ENCODE measurements around the gene RAD9A. TPM values are rescaled to one million over a fixed set of nuclear protein-coding genes. Genes with fewer than 3 reads are reported as not detected.

RAD9A gene
- total RNA-seq = 5.5 and 16.3 TPM in 2 replicates

DNA sequence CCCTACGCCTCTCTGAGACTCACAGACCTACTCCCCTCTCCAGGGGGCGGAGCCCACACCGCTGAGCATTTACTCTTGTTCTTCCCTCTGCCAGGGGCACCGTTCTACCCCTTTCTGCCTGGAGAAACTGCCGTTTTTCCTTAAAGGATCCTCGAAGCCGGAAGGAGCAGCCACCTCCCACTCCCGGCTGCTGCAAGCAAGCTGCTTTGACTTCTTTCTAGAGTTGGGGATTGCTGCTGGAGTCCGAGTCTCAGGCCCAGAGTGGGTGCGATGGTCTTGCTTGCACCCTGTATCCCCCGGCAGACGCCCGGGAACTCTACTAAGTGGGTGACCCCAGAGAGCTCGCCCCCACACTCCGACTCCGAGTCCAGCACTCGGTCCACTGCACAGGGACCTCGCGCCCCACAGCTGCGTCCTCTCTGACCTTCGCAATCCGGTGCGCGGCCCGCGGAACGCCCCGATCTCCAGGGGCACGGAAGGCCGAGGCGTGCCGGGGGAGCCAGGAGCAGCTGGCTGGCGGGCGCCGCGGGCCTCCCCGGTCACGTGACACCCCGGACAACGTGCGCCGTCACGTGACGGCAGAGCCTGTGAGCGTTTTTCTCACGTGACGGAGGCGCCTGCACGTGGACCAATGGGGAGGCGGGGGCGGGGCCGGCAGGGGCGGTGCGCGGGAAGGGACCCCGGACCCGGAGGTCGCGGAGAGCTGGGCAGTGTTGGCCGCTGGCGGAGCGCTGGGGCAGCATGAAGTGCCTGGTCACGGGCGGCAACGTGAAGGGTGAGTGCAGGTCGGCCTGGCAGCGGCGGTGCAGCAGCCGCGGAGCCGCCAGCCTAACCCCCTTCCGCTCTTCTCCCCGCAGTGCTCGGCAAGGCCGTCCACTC, at the start of gene RAD9A:
Gene RAD9A (plus strand): TSS at position 683 of the 879 bp plus-strand sequence. CDS start 59 bp downstream, at position 742.

DNA sequence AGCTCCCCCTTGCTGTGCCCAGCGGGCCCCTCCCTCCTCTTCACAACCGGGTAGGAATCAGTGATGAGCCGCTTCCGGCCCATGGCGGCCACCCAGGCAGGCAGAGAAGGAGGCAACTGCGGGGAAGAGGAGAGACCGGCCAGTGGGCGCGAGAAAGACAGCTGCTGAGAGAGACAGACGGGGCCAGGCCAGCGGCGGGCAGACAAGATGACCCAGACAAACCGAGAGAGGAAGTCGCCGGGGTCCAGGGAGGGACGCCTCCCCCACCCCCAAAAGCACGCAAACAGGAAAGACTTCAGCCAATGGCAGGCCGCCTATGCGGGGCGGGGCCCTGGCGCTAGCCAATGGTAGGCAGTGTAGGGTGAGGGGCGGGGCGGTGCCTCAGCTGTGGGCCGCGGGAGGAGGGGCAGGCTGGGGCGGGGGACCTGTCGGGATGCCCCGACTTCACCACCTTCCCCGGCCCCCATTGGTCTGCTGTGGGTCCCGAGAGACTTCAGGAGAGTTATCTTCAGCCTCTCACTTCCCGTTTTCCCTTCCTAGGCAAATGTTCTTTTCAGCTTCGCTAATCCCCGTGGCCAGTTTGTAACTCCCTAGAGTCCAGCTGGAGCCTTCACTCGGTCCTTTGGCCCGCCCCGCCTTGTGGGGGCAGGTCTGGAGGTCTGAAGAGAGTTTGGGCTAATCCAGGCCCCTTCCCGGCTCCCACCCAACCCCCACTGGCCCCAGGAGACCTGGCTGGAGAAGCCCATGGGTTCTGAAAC, 38.3 kb upstream of the RAD9A start, which contains the start of gene POLD4:
Gene POLD4 (minus strand): TSS at position 230 of the 758 bp plus-strand sequence. CDS start 147 bp downstream, at position 83.

DNA sequence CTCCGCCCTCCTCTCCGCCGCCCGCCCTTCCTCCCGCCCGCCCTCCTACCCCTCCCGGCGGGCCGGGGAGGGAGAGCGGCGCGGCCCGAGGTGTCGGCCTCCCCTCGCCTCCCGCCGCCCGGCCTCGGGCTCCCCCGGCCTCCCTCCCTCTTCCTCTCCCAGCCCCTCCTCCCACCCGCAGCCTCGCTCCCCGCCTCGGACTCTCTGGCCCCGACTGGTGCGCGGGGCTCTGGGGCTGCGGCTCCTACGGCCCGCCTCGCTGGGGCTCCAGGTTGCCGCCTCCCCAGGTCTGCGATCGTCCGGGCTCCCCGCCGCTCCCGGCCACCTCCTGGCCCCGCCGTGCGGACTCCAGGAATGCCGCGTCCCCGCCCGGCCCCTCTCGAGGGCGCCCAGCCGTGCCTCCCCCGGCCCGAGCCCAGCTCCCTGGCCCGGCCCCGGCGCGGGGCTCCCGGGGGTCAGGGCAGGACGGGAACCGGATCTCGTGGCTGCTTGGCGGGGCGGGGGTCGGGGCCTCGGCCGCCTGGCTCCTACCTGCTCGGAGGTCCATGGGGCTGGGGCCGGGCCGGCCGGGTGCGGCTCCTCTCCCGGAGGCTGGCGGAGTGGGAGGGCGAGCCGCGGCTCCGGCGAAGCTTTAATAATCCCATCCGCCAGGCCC, 18.7 kb upstream of the RAD9A start, which contains the start of gene CLCF1:
Gene CLCF1 (minus strand): TSS at position 606 of the 655 bp plus-strand sequence. CDS start 59 bp downstream, at position 547.

GRCh38 chr11:67401495-67402191, 9.9 kb downstream of the RAD9A start, which contains the start of gene PPP1CA:
TSS of gene PPP1CA (minus strand) at chr11:67401858. CDS start at chr11:67401782, 76 bp downstream.

GRCh38 chr11:67415501-67416304, 23.9 kb downstream of the RAD9A start, which contains the start of gene CARNS1:
TSS of gene CARNS1 (plus strand) at chr11:67415678. CDS start at chr11:67416200, 522 bp downstream.

GRCh38 chr11:67428052-67429001, 36.5 kb downstream of the RAD9A start, which contains the start of gene RPS6KB2:
TSS of gene RPS6KB2 (plus strand) at chr11:67428494. CDS start at chr11:67428546, 52 bp downstream.

GRCh38 chr11:67437082-67437808, 45.5 kb downstream of the RAD9A start, which contains the start of gene PTPRCAP:
TSS of gene PTPRCAP (minus strand) at chr11:67437682. CDS start at chr11:67437619, 63 bp downstream.

Other genes starting within 250 kb of the RAD9A start
- gene GRK2, start 125.5 kb upstream of the RAD9A start, total RNA-seq = 60.3 and 66.1 TPM in 2 replicates
- gene ANKRD13D, start 102.7 kb upstream of the RAD9A start, total RNA-seq = 34.4 and 35.4 TPM in 2 replicates
- 54.8 and 64.1 TPM in 2 replicates for gene SSH3, start 88.5 kb upstream of the RAD9A start, total RNA-seq
- gene POLD4, start 38.4 kb upstream of the RAD9A start, total RNA-seq = 76.9 and 150 TPM in 2 replicates
- gene CLCF1, start 18.4 kb upstream of the RAD9A start, total RNA-seq = 4.6 and 4.7 TPM in 2 replicates
- 251 and 264 TPM in 2 replicates for gene PPP1CA, start 9.9 kb downstream of the RAD9A start, total RNA-seq
- not detected in 2 replicates for gene TBC1D10C, start 12.1 kb downstream of the RAD9A start, total RNA-seq
- 0.30 TPM in 1 of 2 replicates, not detected in the other for gene CARNS1, start 23.7 kb downstream of the RAD9A start, total RNA-seq
- gene RPS6KB2, start 36.5 kb downstream of the RAD9A start, total RNA-seq = 44.4 and 71.9 TPM in 2 replicates
- 0.78 and 1.4 TPM in 2 replicates for gene PTPRCAP, start 45.7 kb downstream of the RAD9A start, total RNA-seq
- 65.5 and 82.0 TPM in 2 replicates for gene CORO1B, start 51.5 kb downstream of the RAD9A start, total RNA-seq
- not detected in 2 replicates for gene GPR152, start 60.7 kb downstream of the RAD9A start, total RNA-seq
- gene CABP4, start 63.4 kb downstream of the RAD9A start, total RNA-seq = not detected in 2 replicates
- gene TMEM134, start 77.3 kb downstream of the RAD9A start, total RNA-seq = 91.8 and 98.6 TPM in 2 replicates
- gene AIP, start 91.0 kb downstream of the RAD9A start, total RNA-seq = 43.6 and 47.6 TPM in 2 replicates
- gene PITPNM1, start 113.4 kb downstream of the RAD9A start, total RNA-seq = 28.0 and 39.4 TPM in 2 replicates
- 73.0 and 86.1 TPM in 2 replicates for gene CDK2AP2, start 116.2 kb downstream of the RAD9A start, total RNA-seq
- gene CABP2, start 131.5 kb downstream of the RAD9A start, total RNA-seq = not detected in 2 replicates
- 2,705 and 3,941 TPM in 2 replicates for gene GSTP1, start 191.8 kb downstream of the RAD9A start, total RNA-seq
- 271 and 284 TPM in 2 replicates for gene NDUFV1, start 214.9 kb downstream of the RAD9A start, total RNA-seq
- gene NUDT8, start 238.0 kb downstream of the RAD9A start, total RNA-seq = 11.7 and 16.6 TPM in 2 replicates
- not detected in 2 replicates for gene TBX10, start 247.8 kb downstream of the RAD9A start, total RNA-seq

Measured in hair follicular keratinocyte (primary cell).